Left lung (tissue), 14 donors: ENCODE measurements around the gene SRSF8. TPM values are rescaled to one million over a fixed set of nuclear protein-coding genes. Genes with fewer than 3 reads are reported as not detected.
"Not testable (repeated sequence)": the region's sequence is repeated elsewhere in the genome, so short reads cannot be mapped to it uniquely, and the experiment has no call there.

Experiments
- ATAC-seq: fragments of 200-7000 bp; cut with Tn5 transposase; one replicate; pipeline ENCODE4 v1.9.1; 2020; ENCODE audit warnings: moderate library complexity
- DNase-seq, 4 donors: peaks; one replicate each; pipeline ENCODE4 v3.0.0-alpha.2; 2013 to 2020
- H3K27ac ChIP-seq, 2 donors: fragments of 200-600 bp; sonication (generic) in 1 of 2; one replicate each; pipeline versions ENCODE4 v1.5.0 to v1.8.0; 2020 to 2021
- H3K27me3 ChIP-seq, 2 donors: fragments of 200-600 bp; sonication (generic) in 1 of 2; one replicate each; pipeline versions ENCODE4 v1.5.0 to v1.8.0; 2020 to 2021
- H3K36me3 ChIP-seq, 2 donors: fragments of 200-600 bp; sonication (generic) in 1 of 2; one replicate each; pipeline versions ENCODE4 v1.5.0 to v1.8.0; 2020 to 2021
- H3K4me1 ChIP-seq, 2 donors: fragments of 200-600 bp; one replicate each; pipeline ENCODE4 v1.8.0; 2021
- H3K4me3 ChIP-seq, 2 donors: fragments of 200-600 bp; sonication (generic) in 1 of 2; one replicate each; pipeline versions ENCODE4 v1.5.0 to v1.8.0; 2020 to 2021; ENCODE audit warnings: mild to moderate bottlenecking in 1 of 2
- H3K9me3 ChIP-seq, 2 donors: fragments of 200-600 bp; sonication (generic) in 1 of 2; one replicate each; pipeline versions ENCODE4 v1.5.0 to v1.8.0; 2020 to 2021
- intact Hi-C, 2 donors: fragments of 100-400 bp; cut with DNase I; formaldehyde crosslinking; loops; one replicate each; pipeline versions ENCODE4 v1.11.2 to v1.14.2; 2022
- long read RNA-seq, 12 donors: library from polyadenylated mRNA in 2 of 12; unstranded in 2 of 12; transcript quantifications; one replicate each; pipeline ENCODE4 v2.0.0 and lab custom pipeline, GENCODE V29; 2019 to 2026
- polyA plus RNA-seq, 6 donors: library from polyadenylated mRNA; unstranded; fragments of 120-200 nt; gene quantifications; one replicate each; pipeline ENCODE4 v1.2.1, GENCODE V29; 2013; ENCODE audit not compliant: insufficient read length in 6 of 6
- total RNA-seq, 2 donors: library from RNA; stranded (reverse); fragmentation: NEBNext Ultra II Directional; extraction: Animal tissue kit (Norgen Biotek cat#: 25700); gene quantifications; one replicate each; pipeline ENCODE4 v1.2.1, GENCODE V29; 2021
- TF ChIP-seq, protein P1 (sequence below), 2 donors: fragments of 200-600 bp; sonication (generic) in 1 of 2; IDR thresholded peaks; one replicate each; pipeline versions ENCODE4 v1.5.0 to v1.8.0; 2021; ENCODE audit warnings: antibody characterized with exemption in 2 of 2
- donor health status: DM: no; HTN: yes; CAD: no.
- donor health status: DM: no; HTN: no; CAD: no.

Gene SRSF8
- total RNA-seq (10 to 100 TPM; 27.5 to 41.7 TPM), polyA plus RNA-seq (10 to 100 TPM; 38.0 to 48.4 (median 46.5) TPM)
- long read RNA-seq, donor 1, full-length matches to known transcripts = 136 of 136 reads
- long read RNA-seq, donor 1, partial matches to known transcripts = 0 of 136 reads
- long read RNA-seq, donor 1, other reads (novel, unspliced or antisense) = 0 of 136 reads
- long read RNA-seq, donor 2, full-length matches to known transcripts = 98 of 98 reads
- long read RNA-seq, donor 2, partial matches to known transcripts = 0 of 98 reads
- long read RNA-seq, donor 2, other reads (novel, unspliced or antisense) = 0 of 98 reads
- long read RNA-seq, donor 3, full-length matches to known transcripts = 67 of 67 reads
- long read RNA-seq, donor 3, partial matches to known transcripts = 0 of 67 reads
- long read RNA-seq, donor 3, other reads (novel, unspliced or antisense) = 0 of 67 reads
- long read RNA-seq, donor 4, full-length matches to known transcripts = 9 of 9 reads
- long read RNA-seq, donor 4, partial matches to known transcripts = 0 of 9 reads
- long read RNA-seq, donor 4, other reads (novel, unspliced or antisense) = 0 of 9 reads
- long read RNA-seq, donor 5, full-length matches to known transcripts = 103 of 103 reads
- long read RNA-seq, donor 5, partial matches to known transcripts = 0 of 103 reads
- long read RNA-seq, donor 5, other reads (novel, unspliced or antisense) = 0 of 103 reads
- long read RNA-seq, donor 6, full-length matches to known transcripts = 90 of 90 reads
- long read RNA-seq, donor 6, partial matches to known transcripts = 0 of 90 reads
- long read RNA-seq, donor 6, other reads (novel, unspliced or antisense) = 0 of 90 reads
- long read RNA-seq, donor 7, full-length matches to known transcripts = 18 of 18 reads
- long read RNA-seq, donor 7, partial matches to known transcripts = 0 of 18 reads
- long read RNA-seq, donor 7, other reads (novel, unspliced or antisense) = 0 of 18 reads
- long read RNA-seq, donor 8, full-length matches to known transcripts = 45 of 45 reads
- long read RNA-seq, donor 8, partial matches to known transcripts = 0 of 45 reads
- long read RNA-seq, donor 8, other reads (novel, unspliced or antisense) = 0 of 45 reads
- long read RNA-seq, donor 9, full-length matches to known transcripts = 1 of 1 reads
- long read RNA-seq, donor 9, partial matches to known transcripts = 0 of 1 reads
- long read RNA-seq, donor 9, other reads (novel, unspliced or antisense) = 0 of 1 reads
- long read RNA-seq, donor 10, full-length matches to known transcripts = 15 of 15 reads
- long read RNA-seq, donor 10, partial matches to known transcripts = 0 of 15 reads
- long read RNA-seq, donor 10, other reads (novel, unspliced or antisense) = 0 of 15 reads
- long read RNA-seq, donor 11, full-length matches to known transcripts = 139 of 139 reads
- long read RNA-seq, donor 11, partial matches to known transcripts = 0 of 139 reads
- long read RNA-seq, donor 11, other reads (novel, unspliced or antisense) = 0 of 139 reads
- long read RNA-seq, donor 12, full-length matches to known transcripts = 61 of 61 reads
- long read RNA-seq, donor 12, partial matches to known transcripts = 0 of 61 reads
- long read RNA-seq, donor 12, other reads (novel, unspliced or antisense) = 0 of 61 reads

DNA sequence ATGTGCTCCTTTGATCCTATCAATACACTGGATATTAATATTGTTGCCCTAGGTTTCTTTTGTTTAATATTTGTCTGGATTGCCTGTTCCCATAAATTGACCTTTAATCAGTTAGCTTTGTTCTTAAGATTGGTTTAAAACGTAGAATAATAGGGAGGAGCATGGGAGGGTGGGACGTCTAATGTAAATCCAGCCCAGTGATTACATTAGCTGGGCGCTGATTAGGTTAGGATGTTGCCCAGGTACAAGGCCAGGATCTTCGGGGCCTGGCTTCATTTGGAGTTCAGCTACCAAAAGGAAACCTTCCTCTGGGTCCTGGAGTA, at the start of gene SRSF8:
TSS of gene SRSF8 (plus strand) at position 204 of the 323 bp plus-strand sequence. CDS start 308 bp downstream, outside the sequence.
- Histone ChIP-seq H3K36me3 (no peaks in the 10 kb centered on the region), H3K9me3 (no peaks in the 10 kb centered on the region), H3K4me1 (peaks cover 7 to 28% of the 10 kb centered on the region in 2 donors), H3K27me3 (no peaks in the 10 kb centered on the region), H3K4me3 (peak within 1 kb of the TSS; percentile 65 to 67), H3K27ac (peak within 1 kb of the TSS; percentile 96 to 97)
- ATAC-seq (peak; percentile 67), DNase-seq (no peak)
- TF ChIP-seq, protein P1, sequence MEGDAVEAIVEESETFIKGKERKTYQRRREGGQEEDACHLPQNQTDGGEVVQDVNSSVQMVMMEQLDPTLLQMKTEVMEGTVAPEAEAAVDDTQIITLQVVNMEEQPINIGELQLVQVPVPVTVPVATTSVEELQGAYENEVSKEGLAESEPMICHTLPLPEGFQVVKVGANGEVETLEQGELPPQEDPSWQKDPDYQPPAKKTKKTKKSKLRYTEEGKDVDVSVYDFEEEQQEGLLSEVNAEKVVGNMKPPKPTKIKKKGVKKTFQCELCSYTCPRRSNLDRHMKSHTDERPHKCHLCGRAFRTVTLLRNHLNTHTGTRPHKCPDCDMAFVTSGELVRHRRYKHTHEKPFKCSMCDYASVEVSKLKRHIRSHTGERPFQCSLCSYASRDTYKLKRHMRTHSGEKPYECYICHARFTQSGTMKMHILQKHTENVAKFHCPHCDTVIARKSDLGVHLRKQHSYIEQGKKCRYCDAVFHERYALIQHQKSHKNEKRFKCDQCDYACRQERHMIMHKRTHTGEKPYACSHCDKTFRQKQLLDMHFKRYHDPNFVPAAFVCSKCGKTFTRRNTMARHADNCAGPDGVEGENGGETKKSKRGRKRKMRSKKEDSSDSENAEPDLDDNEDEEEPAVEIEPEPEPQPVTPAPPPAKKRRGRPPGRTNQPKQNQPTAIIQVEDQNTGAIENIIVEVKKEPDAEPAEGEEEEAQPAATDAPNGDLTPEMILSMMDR (IDR thresholded peaks at IDR 0.05) = no peak
- intact Hi-C loops = no loop called here

- DNase-seq, intact Hi-C loops, H3K4me1 ChIP-seq, H3K4me3 ChIP-seq, ATAC-seq, H3K36me3 ChIP-seq, H3K9me3 ChIP-seq, H3K27me3 ChIP-seq, H3K27ac ChIP-seq: not testable (repeated sequence)
These were observed 45.3 kb upstream of the SRSF8 start for GRCh38 chr11:95021468-95021867.

DNA sequence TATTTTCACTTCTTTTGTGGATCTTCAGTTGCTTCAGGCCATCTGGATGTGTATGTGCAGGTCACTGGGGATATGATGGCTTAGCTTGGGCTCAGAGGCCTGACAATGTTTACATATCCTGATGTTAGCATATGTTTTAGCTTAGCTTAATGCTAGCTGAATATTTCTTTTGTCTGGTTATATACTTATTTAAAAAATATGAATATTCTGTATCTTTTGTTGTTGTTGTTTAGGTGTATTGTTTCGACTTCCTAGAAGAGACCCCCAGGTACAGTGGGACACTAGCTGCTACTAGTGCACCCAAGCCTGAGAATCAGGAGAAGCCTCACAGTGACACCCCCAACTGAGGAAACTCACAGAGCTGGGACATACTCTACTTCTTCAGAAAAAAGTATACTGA, 41.8 kb upstream of the SRSF8 start, which contains the start of gene KDM4E:
TSS of gene KDM4E (plus strand) at position 301 of the 400 bp plus-strand sequence. CDS start 300 bp downstream, outside the sequence.
- no peaks in the 10 kb centered on the region for H3K9me3 ChIP-seq
- H3K27me3 ChIP-seq = no peaks in the 10 kb centered on the region
- H3K4me1 ChIP-seq = no peaks in the 10 kb centered on the region
- H3K27ac ChIP-seq = no peak within 1 kb of the TSS
- no peak within 1 kb of the TSS for H3K4me3 ChIP-seq
- H3K36me3 ChIP-seq = no peaks in the 10 kb centered on the region
- DNase-seq (no peak), ATAC-seq (no peak)
- TF ChIP-seq, protein P1 (IDR thresholded peaks at IDR 0.05) = no peak
- intact Hi-C loops = no loop called here

GRCh38 chr11:95025594-95025993, 41.1 kb upstream of the SRSF8 start:
- DNase-seq, H3K36me3 ChIP-seq, ATAC-seq, H3K27ac ChIP-seq, intact Hi-C loops, H3K27me3 ChIP-seq, H3K4me3 ChIP-seq, H3K9me3 ChIP-seq, H3K4me1 ChIP-seq: not testable (repeated sequence)

DNA sequence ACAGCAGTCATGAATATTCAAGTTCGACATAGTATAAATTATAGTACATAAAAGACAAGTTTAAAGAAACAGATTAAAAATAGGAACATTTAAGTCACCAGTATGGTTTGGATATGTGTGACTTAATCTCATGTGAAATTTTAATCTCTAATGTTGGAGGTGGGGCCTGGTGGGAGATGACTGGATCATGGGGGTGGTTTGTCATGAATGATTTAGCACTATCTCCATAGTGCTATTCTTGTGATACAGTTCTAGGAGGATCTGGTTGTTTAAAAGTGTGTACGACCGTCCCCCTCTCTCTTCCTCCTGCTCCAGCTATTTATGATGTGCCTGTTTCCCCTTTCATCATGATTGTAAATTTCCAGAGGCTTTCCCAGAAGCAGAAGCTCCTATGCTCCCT, 38.4 kb upstream of the SRSF8 start:
- H3K4me1 ChIP-seq = no peaks in the 10 kb centered on the region
- intact Hi-C loops = no loop called here
- ATAC-seq = no peak

More for the DNA sequence above, 38.4 kb upstream of the SRSF8 start:
- no peaks in the 10 kb centered on the region for H3K27me3 ChIP-seq
- H3K9me3 ChIP-seq = no peaks in the 10 kb centered on the region
- TF ChIP-seq, protein P1 (IDR thresholded peaks at IDR 0.05) = no peak
- H3K4me3 ChIP-seq = no peak overlapping the region
- H3K36me3 ChIP-seq = no peaks in the 10 kb centered on the region
- no peak for DNase-seq
- no peak overlapping the region for H3K27ac ChIP-seq
